Spleen (tissue), 7 donors: Measurements from ENCODE around the gene MED12L.
"Not testable (repeated sequence)": the region's sequence is repeated elsewhere in the genome, so short reads cannot be mapped to it uniquely, and the experiment has no call there.

Experiments used
- CTCF ChIP-seq, 11 experiments: fragments of 200-600 bp in 7 of 11; fragments of 450-650 bp in 4 of 11; sonication (generic) in 4 of 11; IDR thresholded peaks in 8 of 11; conservative IDR thresholded peaks in 3 of 11; 1 replicate in 7 of 11; 2 replicates in 4 of 11; pipeline versions ENCODE4 v1.4.0 to v1.8.0; 2016 to 2021; ENCODE audit warnings: antibody characterized with exemption in 11 of 11, inconsistent platforms in 4 of 11, mild to moderate bottlenecking in 1 of 11
- POLR2A ChIP-seq, 3 donors: fragments of 450-650 bp; IDR thresholded peaks; one replicate each; pipeline ENCODE4 v1.5.1; 2017; ENCODE audit warnings: antibody characterized with exemption in 3 of 3, mild to moderate bottlenecking in 1 of 3
- POLR2AphosphoS5 ChIP-seq, 3 donors: sonication (generic); formaldehyde crosslinking; IDR thresholded peaks; one replicate each; pipeline ENCODE4 v1.5.1; 2017; ENCODE audit warnings: antibody characterized with exemption in 3 of 3
- donor health status: DM: no; HTN: no; CAD: no; lungs with moderate emphysema.
- donor health status: DM: no; HTN: no; CAD: no.
- donor health status: DM: no; HTN: no; CAD: no.

- not testable (repeated sequence) for TF ChIP-seq CTCF (IDR thresholded peaks at IDR 0.05 in 8 of 11, conservative IDR thresholded peaks at IDR 0.05 in 3 of 11); POLR2A (IDR thresholded peaks at IDR 0.05); POLR2AphosphoS5 (IDR thresholded peaks at IDR 0.05)
These were observed 156.5 kb downstream of the MED12L start for GRCh38 chr3:151242006-151242405.
